K562 (cell line): Measurements from ENCODE around the gene CRAMP1. TPM values are rescaled to one million over a fixed set of nuclear protein-coding genes. Genes with fewer than 3 reads are reported as not detected.
A peak's percentile ranks its signal among the peaks of the same experiment; 100 is the strongest.

Experiments
- ATAC-seq: fragments of 200-7000 bp; cut with Tn5 transposase; 3 replicates; pipeline ENCODE4 v1.9.1; 2020; ENCODE audit warnings: moderate library complexity
- BruUV-seq: library from RNA; stranded (reverse); fragments of 400-500 nt; replicated peaks from 2 replicates; lab custom pipeline; 2021; lab: Mats Ljungman, UMichigan
- CTCF ChIA-PET: fragments of 300-600 bp; formaldehyde crosslinking; extraction: SDS; loops from one replicate; lab custom pipeline; 2021; ENCODE audit warnings: low intra/inter-chr PET ratio; lab: Yijun Ruan, JAX
- POLR2A ChIA-PET: fragments of 300-600, 350-650 bp; sonication (Branson Sonifier 250); formaldehyde crosslinking; extraction: SDS; loops from one replicate; lab custom pipeline; 2021; ENCODE audit warnings: antibody characterized with exemption, inconsistent platforms; lab: Yijun Ruan, JAX
- DNase-seq, 4 experiments: peaks; one replicate each; pipeline versions ENCODE4 v3.0.0 to v3.0.0-alpha.2; 2011 to 2018; ENCODE audit warnings: low spot score in 3 of 4, mixed read lengths in 3 of 4; ENCODE audit errors: extremely low read depth in 1 of 4
- FAIRE-seq: peaks from 2 replicates; lab custom pipeline; 2011; peaks lifted over from hg19 to GRCh38; lab: Jason Lieb, UNC
- H2AFZ ChIP-seq: 2 replicates; pipeline ENCODE4 v1.6.0; 2011; ENCODE audit warnings: low read depth, low read length, control low read depth, inconsistent platforms
- H3K27ac ChIP-seq: fragments of 200-600 bp; 3 replicates; pipeline ENCODE4 v1.8.0; 2011; ENCODE audit warnings: low read depth, mild to moderate bottlenecking, control low read depth, inconsistent platforms, low read length, moderate library complexity, mixed read lengths; ENCODE audit errors: extremely low read depth
- H3K27me3 ChIP-seq, 2 experiments: fragments of 300-600 bp in 1 of 2; 2 replicates in 1 of 2; 3 replicates in 1 of 2; pipeline versions ENCODE4 v1.6.0 to v1.8.0; 2011; ENCODE audit warnings: inconsistent platforms in 2 of 2, low read length in 2 of 2, mild to moderate bottlenecking in 1 of 2, mixed read lengths in 1 of 2, moderate library complexity in 1 of 2; ENCODE audit not compliant: control insufficient read depth in 2 of 2, insufficient read depth in 2 of 2
- H3K36me3 ChIP-seq: fragments of 300-600 bp; 3 replicates; pipeline ENCODE4 v1.8.0; 2011; ENCODE audit warnings: mild to moderate bottlenecking, low read length, inconsistent platforms; ENCODE audit not compliant: control insufficient read depth, insufficient read depth
- H3K4me1 ChIP-seq, 2 experiments: fragments of 200-600 bp in 1 of 2; replicated peaks in 1 of 2; 2 replicates in 1 of 2; 3 replicates in 1 of 2; pipeline versions ENCODE4 v1.5.1 to v1.8.0; 2011; ENCODE audit warnings: inconsistent platforms in 2 of 2, low read length in 2 of 2, mild to moderate bottlenecking in 1 of 2, mixed read lengths in 1 of 2, moderate library complexity in 1 of 2; ENCODE audit not compliant: control insufficient read depth in 2 of 2, insufficient read depth in 2 of 2
- H3K4me2 ChIP-seq: 2 replicates; pipeline ENCODE4 v1.6.1; 2011; ENCODE audit warnings: low read length, control low read depth, inconsistent platforms, mixed read lengths; ENCODE audit not compliant: insufficient read depth
- H3K4me3 ChIP-seq: fragments of 200-600 bp; sonication (generic), shearing (Covaris generic); 2 replicates; pipeline ENCODE4 v1.5.1; 2016; ENCODE audit warnings: control low read depth, inconsistent platforms
- H3K79me2 ChIP-seq: fragments of 200-600 bp; 3 replicates; pipeline ENCODE4 v1.8.0; 2011; ENCODE audit warnings: low read length, inconsistent platforms; ENCODE audit not compliant: control insufficient read depth, insufficient read depth
- H3K9ac ChIP-seq, 2 experiments: 2 replicates each; pipeline versions ENCODE4 v1.6.0 to v1.6.1; 2011; ENCODE audit warnings: low read depth in 2 of 2, low read length in 2 of 2, control low read depth in 1 of 2, inconsistent platforms in 1 of 2, mild to moderate bottlenecking in 1 of 2, mixed read lengths in 1 of 2; ENCODE audit not compliant: insufficient read depth in 1 of 2
- H3K9me1 ChIP-seq: one replicate; pipeline ENCODE4 v1.6.0; 2011; ENCODE audit warnings: inconsistent platforms, mild to moderate bottlenecking, low read length, moderate library complexity; ENCODE audit not compliant: control insufficient read depth, insufficient read depth
- H3K9me3 ChIP-seq: replicated peaks from 2 replicates; pipeline ENCODE4 v1.5.1; 2011; ENCODE audit warnings: low read depth, low read length, inconsistent platforms; ENCODE audit not compliant: control insufficient read depth, insufficient read depth
- H4K20me1 ChIP-seq: replicated peaks from 2 replicates; pipeline ENCODE4 v1.6.1; 2011; ENCODE audit warnings: low read length, inconsistent platforms, mixed read lengths; ENCODE audit not compliant: control insufficient read depth, insufficient read depth
- ATF1 ChIP-seq, 2 experiments: fragments of 450-650 bp in 1 of 2; IDR thresholded peaks; 2 replicates each; pipeline ENCODE4 v1.6.1; 2016; ENCODE audit warnings: missing compliant biosample characterization in 1 of 2, missing genetic modification characterization in 1 of 2
- CTCF ChIP-seq, 3 experiments: IDR thresholded peaks in 2 of 3; conservative IDR thresholded peaks in 1 of 3; 2 replicates each; pipeline ENCODE4 v1.5.1; 2011 to 2012; ENCODE audit warnings: low read length in 3 of 3, mild to moderate bottlenecking in 3 of 3, control low read depth in 2 of 3, improper control_type of control experiment in 1 of 3, inconsistent platforms in 1 of 3, low read depth in 1 of 3, mixed read lengths in 1 of 3, moderate library complexity in 1 of 3; ENCODE audit not compliant: insufficient read depth in 2 of 3
- GATA2 ChIP-seq: sonication (generic); formaldehyde crosslinking; IDR thresholded peaks from 2 replicates; pipeline ENCODE4 v1.4.0; 2020; ENCODE audit warnings: mild to moderate bottlenecking, missing genetic modification reagents
- GTF2F1 ChIP-seq: IDR thresholded peaks from 2 replicates; pipeline ENCODE4 v1.6.1; 2011; ENCODE audit warnings: low read depth, low read length, improper control_type of control experiment
- ILF3 ChIP-seq: fragments of 450-650 bp; IDR thresholded peaks from 2 replicates; pipeline ENCODE4 v1.6.1; 2018; ENCODE audit warnings: antibody characterized with exemption, mild to moderate bottlenecking, moderate library complexity, borderline replicate concordance
- KLF16 ChIP-seq: IDR thresholded peaks from 2 replicates; pipeline ENCODE4 v1.6.1; 2016; ENCODE audit warnings: antibody characterized with exemption
- MBD2 ChIP-seq: sonication (generic); IDR thresholded peaks from 2 replicates; pipeline ENCODE4 v1.6.1; 2016; ENCODE audit warnings: low read depth, borderline replicate concordance
- NCOA1 ChIP-seq: fragments of 450-650 bp; IDR thresholded peaks from 2 replicates; pipeline ENCODE4 v1.6.1; 2016; ENCODE audit warnings: low read depth
- NFRKB ChIP-seq: fragments of 450-650 bp; IDR thresholded peaks from 2 replicates; pipeline ENCODE4 v1.6.1; 2016; ENCODE audit warnings: low read depth
- PHF21A ChIP-seq: fragments of 450-650 bp; IDR thresholded peaks from 2 replicates; pipeline ENCODE4 v1.6.1; 2017; ENCODE audit warnings: low read depth, borderline replicate concordance
- RAD21 ChIP-seq, 2 experiments: fragments of 250-450 bp in 1 of 2; fragments of 450-650 bp in 1 of 2; sonication (Bioruptor Pico) in 1 of 2; formaldehyde crosslinking in 1 of 2; IDR thresholded peaks in 1 of 2; conservative IDR thresholded peaks in 1 of 2; 2 replicates each; pipeline versions ENCODE4 v1.4.0 to v1.8.0; 2020 to 2022; ENCODE audit warnings: mild to moderate bottlenecking in 2 of 2, moderate library complexity in 1 of 2
- RAD51 ChIP-seq: fragments of 450-650 bp; IDR thresholded peaks from 2 replicates; pipeline ENCODE4 v1.7.1; 2016; ENCODE audit warnings: low read depth, mild to moderate bottlenecking, borderline replicate concordance
- SMC3 ChIP-seq: conservative IDR thresholded peaks from 2 replicates; pipeline ENCODE4 v1.6.1; 2011; ENCODE audit warnings: low read depth, low read length, improper control_type of control experiment; ENCODE audit not compliant: insufficient read depth
- YBX1 ChIP-seq: fragments of 450-650 bp; IDR thresholded peaks from 2 replicates; pipeline ENCODE4 v1.7.1; 2016; ENCODE audit warnings: mild to moderate bottlenecking
- ZNF197 ChIP-seq: fragments of 200-800 bp; sonication (Bioruptor generic); IDR thresholded peaks from 2 replicates; pipeline ENCODE4 v1.6.1; 2016; ENCODE audit warnings: low read depth, missing genetic modification characterization, missing compliant biosample characterization
- WGBS: fragments of 100-300 bp; shearing (Covaris generic); methylation state at CpG from one replicate; pipeline ENCODE4 v1.1.6; 2016; ENCODE audit warnings: low coverage, mixed read lengths; ENCODE audit not compliant: insufficient coverage; ENCODE audit errors: missing lambda C conversion rate; 5-methylcytosine and 5-hydroxymethylcytosine counted together
- in situ Hi-C: fragments of 300-500 bp; cut with MboI; formaldehyde crosslinking; loops from 4 replicates; pipeline ENCODE4 v1.15.0; 2018; ENCODE audit warnings: inconsistent platforms, mixed read lengths
- intact Hi-C: fragments of 100-400 bp; cut with micrococcal nuclease; formaldehyde crosslinking; loops from 2 replicates; pipeline ENCODE4 v1.14.2; 2022
- polyA plus RNA-seq, 8 experiments: library from polyadenylated mRNA; depleted of rRNA in 4 of 8; stranded (reverse) in 5 of 8; unstranded in 3 of 8; fragments of >200 nt; fragmentation: Nextera tagmentation in 2 of 8; fragmentation: Illumina TruSeq in 1 of 8; extraction: Ambion mirVana in 2 of 8; extraction: Trizol in 1 of 8; gene quantifications; 2 replicates each; pipeline versions ENCODE4 v1.2.1 to v1.2.3, GENCODE V29; 2011 to 2014; ENCODE audit warnings: inconsistent platforms in 1 of 8, missing spikeins in 1 of 8
- total RNA-seq, 7 experiments: library from RNA; depleted of rRNA in 6 of 7; stranded (reverse); fragments of >200 nt in 6 of 7; fragmentation: Illumina TruSeq in 2 of 7; extraction: Trizol in 2 of 7; gene quantifications; 2 replicates each; pipeline versions ENCODE4 v1.2.1 to v1.2.3, GENCODE V29; 2011 to 2021; ENCODE audit warnings: low replicate concordance in 1 of 7

CRAMP1 gene
- total and polyA plus RNA-seq, 9 of the 15 experiments (the other 6 are each of a cell fraction or from before 2014, with no cell fraction given): 0.52 to 20.8 (median 7.5) TPM

- no peak overlapping the region for H2AFZ ChIP-seq
- no peak overlapping the region for H3K4me3 ChIP-seq
- intact Hi-C loops: no loop called here
- peaks cover 9 to 26% of the 10 kb centered on the region in 2 experiments; a peak in 3 of 5 replicates for H3K4me1 ChIP-seq
- CTCF ChIA-PET: no interaction called here
- 26% methylated on average over 6 of the region's 6 CpGs for WGBS
- H4K20me1 ChIP-seq: no peaks in the 10 kb centered on the region; the same call in 1 of the 2 replicates
- no peaks in the 10 kb centered on the region for H3K27me3 ChIP-seq
- in situ Hi-C loops: no loop called here
- no peak overlapping the region for H3K4me2 ChIP-seq
- peaks cover 21% of the 10 kb centered on the region for H3K79me2 ChIP-seq
- FAIRE-seq (peak; percentile 65), DNase-seq (peak; percentile 55 to 69 (median 64)), ATAC-seq (peak; percentile 89)
- H3K36me3 ChIP-seq: peaks cover 27% of the 10 kb centered on the region; the same call in 2 of the 3 replicates
- BruUV-seq: no TSS peak
- no peaks in the 10 kb centered on the region for H3K9me1 ChIP-seq
- no peak overlapping the region for H3K9ac ChIP-seq
- H3K27ac ChIP-seq: no peak overlapping the region
- POLR2A ChIA-PET: interaction anchor here (0.6 to 1.2 kb wide), 5 partner anchors 10 to 231 kb away, joined by 3 to 11 read pairs (median 4); partner anchors contain the start of gene TELO2
- no peaks in the 10 kb centered on the region for H3K9me3 ChIP-seq
- TF ChIP-seq SMC3 (0 out of 2 replicates have a peak, but pooled peaks have one; percentile 37), ATF1 (CRISPR knock-in tag; IDR thresholded peaks at IDR 0.05) (no peak), ATF1 (tag; IDR thresholded peaks at IDR 0.05) (0 out of 2 replicates have a peak, but pooled peaks have one; percentile 9), RAD21 (CRISPR knock-in tag; conservative IDR thresholded peaks at IDR 0.05 in 1 of 2, IDR thresholded peaks at IDR 0.05 in 1 of 2) (peak; percentile 23 to 56; a peak in 3 of 4 replicates), YBX1 (no peak), NCOA1 (no peak), GTF2F1 (no peak), RAD51 (no peak), KLF16 (0 out of 2 replicates have a peak, but pooled peaks have one; percentile 35), CTCF (IDR thresholded peaks at IDR 0.05 in 2 of 3, conservative IDR thresholded peaks at IDR 0.05 in 1 of 3; ENCODE audit: insufficient read depth in 2 of 3, low read depth in 1 of 3, low read length in 3 of 3) (peak; percentile 61 to 80 (median 76)), ZNF197 (CRISPR knock-in tag) (no peak), MBD2 (no peak), GATA2 (CRISPR knock-in tag) (no peak), PHF21A (no peak), ILF3 (no peak), NFRKB (no peak)
Measured at GRCh38 chr16:1723450-1724147, 111.4 kb downstream of the CRAMP1 start.
